H7 (cell line): ENCODE results near the gene KDM2B. TPM values are rescaled to one million over a fixed set of nuclear protein-coding genes. Genes with fewer than 3 reads are reported as not detected.

Experiments
- DNase-seq: peaks from one replicate; pipeline ENCODE4 v3.0.0; 2012
- H3K27me3 ChIP-seq: 2 replicates; pipeline ENCODE4 v1.6.0; 2011; ENCODE audit warnings: mild to moderate bottlenecking, low read length; ENCODE audit not compliant: control insufficient read depth, insufficient read depth
- H3K36me3 ChIP-seq: replicated peaks from 2 replicates; pipeline ENCODE4 v1.5.1; 2011; ENCODE audit warnings: low read length; ENCODE audit not compliant: control insufficient read depth, insufficient read depth
- H3K4me3 ChIP-seq: 2 replicates; pipeline ENCODE4 v1.5.1; 2011; ENCODE audit warnings: low read depth, mild to moderate bottlenecking, control low read depth, low read length, moderate library complexity; ENCODE audit not compliant: insufficient read depth
- total RNA-seq: library from RNA; depleted of rRNA; stranded (reverse); fragments of >200 nt; shearing (Covaris generic); gene quantifications from 2 replicates; pipeline ENCODE4 v1.2.3, GENCODE V29; 2014

KDM2B gene
- total RNA-seq, 1 experiment from 2014 or later: 94.3 TPM

DNA sequence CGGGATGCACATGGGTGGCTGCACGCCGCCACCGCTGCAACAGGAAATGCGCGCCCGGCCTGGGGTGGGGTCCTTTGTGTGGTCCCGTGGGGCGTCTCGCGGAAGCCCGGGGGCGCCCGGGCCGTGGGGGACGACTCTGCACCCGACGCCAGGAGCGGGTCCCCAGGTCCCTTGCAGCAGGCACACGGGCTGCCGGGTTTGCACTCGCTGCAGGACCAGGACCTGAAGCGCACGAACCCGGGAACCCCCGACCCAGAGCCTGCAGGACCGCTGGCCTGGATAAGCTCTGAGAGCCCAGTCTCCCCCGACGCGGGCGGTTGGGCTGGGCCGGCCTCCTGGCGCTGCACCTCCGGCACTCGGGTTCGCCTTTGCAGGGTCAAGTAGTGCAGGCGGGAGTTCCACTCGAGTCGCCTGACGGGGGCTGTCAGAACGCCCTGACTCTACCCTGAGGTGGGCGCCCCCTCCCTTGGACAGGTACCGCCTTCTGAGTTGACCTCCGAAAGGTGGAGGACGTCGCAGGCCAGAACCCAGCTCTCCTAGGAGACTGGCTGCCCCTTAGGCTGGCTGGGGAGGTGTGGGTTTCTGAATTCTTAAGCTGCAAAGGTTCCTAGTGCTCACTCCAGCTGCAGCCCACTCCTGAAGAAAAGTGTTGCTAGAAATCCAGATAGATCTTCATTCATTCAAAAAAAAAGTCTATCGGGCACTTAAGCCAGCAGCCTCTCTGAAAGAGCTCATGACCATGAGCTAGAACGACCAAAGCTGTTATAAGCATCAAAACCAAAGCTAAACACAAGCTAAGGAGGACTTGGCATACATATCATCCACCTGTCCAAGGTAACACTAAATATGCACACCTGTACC is 113.0 kb downstream of the KDM2B start:
- H3K27me3 ChIP-seq: no peaks in the 10 kb centered on the region
- peak; percentile 89 for DNase-seq
- peak overlapping the region; percentile 76 for H3K4me3 ChIP-seq
- H3K36me3 ChIP-seq: peaks cover 2% of the 10 kb centered on the region; the same call in 1 of the 2 replicates

DNA sequence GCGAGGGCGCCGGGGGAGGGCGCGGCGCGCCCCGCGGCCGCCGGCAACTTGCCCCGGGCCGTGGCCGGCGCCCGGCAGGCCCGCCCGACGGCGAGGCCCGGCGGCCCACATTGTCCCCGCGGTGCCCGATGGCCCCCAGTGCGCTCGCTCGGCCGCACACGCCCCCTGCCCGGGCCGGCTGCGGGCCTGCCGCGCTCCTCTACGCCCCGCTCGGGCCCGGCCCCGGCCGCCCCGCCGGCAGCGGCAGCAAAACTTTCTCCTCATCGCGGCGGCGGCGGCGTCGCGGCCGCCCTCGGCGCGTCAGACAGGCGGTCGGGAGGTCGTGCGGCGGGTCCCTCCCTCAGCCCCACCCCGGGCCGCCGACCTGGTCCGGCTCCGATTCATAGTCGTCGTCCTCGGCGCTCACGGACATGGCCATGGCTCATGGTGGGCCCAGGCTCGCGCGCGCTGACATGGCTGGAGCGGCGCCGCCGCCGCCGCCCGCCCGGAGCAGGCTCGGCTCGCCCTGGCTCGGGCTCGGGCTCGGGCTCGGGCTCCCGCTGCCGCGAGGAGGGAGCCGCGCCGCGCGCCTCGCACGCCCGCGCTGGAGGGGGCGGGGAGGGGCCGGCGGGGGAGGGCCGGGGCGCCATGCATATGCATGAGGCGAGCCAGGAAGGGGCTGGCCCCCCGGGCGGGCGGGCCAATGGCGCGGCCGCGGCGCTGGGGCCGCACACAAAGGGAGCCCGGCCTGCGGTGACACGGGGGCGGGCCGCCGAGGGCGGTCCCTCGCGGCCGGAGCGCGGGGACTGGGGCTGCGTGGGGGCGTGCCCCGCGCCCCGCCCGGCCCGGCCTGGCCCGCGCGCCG is 113.8 kb downstream of the KDM2B start:
- H3K36me3 ChIP-seq: peaks cover 2% of the 10 kb centered on the region; the same call in 1 of the 2 replicates
- no peaks in the 10 kb centered on the region for H3K27me3 ChIP-seq
- DNase-seq: peak; percentile 99
- H3K4me3 ChIP-seq: peak overlapping the region; percentile 76

DNA sequence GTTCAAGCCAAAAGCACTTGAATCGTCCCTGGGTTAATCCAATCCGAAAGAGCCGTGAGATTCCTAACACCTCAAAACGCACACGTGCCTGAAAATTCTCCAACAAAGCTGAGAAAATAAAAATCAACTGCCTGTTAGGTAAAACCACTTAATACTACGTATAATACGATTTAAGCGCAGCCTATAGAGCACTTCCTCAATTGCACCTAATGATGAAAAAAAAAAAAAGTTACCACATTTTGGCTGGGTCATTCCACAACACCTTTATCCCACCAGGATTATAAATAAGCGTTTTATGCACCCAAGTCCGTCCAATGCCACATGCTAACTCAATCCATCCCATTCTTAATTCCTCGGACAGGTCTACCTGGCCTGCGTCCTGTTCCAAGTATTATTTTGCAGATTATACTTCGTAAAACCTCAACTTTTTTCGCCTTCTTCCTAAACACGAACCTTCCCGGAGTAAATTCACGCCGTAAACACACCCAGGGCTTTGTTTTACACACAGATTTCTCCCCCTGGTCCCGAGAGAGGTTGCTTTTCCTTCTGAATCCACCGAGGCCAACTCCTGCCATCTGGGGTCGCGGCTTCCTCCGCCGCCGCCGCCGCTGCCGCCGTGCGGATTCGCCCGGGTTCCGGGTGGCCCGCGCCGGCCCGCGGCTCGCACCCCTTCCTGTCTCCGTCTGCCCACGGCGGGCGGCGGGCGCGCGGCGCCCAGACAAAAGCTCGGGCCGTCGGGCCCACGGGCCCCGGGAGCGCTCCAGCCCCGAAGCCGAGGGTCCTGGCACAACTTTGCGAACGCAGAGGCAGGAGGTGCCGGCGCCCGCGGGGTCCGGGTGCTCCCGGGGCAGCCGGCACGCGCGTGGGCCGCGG is 114.7 kb downstream of the KDM2B start:
- Histone ChIP-seq H3K27me3 (no peaks in the 10 kb centered on the region), H3K36me3 (peaks cover 2% of the 10 kb centered on the region; the same call in 1 of the 2 replicates), H3K4me3 (peak overlapping the region; percentile 53)
- DNase-seq: peak; percentile 76

DNA sequence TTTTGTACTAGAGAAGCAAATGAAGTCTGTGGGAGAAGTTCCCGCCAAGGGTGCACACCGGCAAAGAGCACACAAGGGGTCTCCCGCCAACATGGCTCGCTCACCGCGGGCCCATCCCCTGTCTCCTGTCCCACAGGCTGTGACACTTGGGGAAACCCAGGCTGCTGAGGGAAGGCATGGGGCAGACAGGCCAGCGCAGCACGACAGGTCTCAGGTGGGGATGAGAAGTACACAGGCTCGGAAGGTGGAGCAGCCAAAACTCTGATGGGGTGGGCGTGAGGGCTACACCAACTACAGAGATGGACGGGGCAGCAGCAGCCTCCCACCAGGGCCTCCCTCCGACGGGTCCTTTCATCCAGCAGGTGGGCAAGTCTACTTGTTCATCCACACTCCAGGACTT is 116.5 kb downstream of the KDM2B start:
- H3K36me3 ChIP-seq: peaks cover 2% of the 10 kb centered on the region; the same call in 1 of the 2 replicates
- H3K4me3 ChIP-seq: no peak overlapping the region
- DNase-seq: no peak
- H3K27me3 ChIP-seq: no peaks in the 10 kb centered on the region

DNA sequence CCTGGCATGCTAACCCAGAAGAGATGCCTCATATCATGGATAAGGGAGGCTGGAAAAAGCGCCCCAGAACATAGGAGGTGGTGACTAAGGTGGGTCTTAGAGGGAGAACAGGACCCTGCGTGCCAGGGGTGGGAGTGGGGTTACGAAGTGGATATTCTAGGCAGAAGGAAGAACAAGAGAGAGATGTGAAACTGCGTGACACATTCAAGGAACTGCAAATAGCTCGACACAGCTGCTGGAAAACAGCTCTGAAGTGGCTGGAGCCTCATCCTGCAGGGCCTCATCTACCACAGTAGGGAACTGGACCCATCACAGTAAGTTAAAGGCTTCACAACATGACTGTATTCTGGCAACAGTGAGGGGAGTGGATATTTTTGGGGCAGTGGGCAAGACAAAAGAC is 119.8 kb downstream of the KDM2B start:
- no peaks in the 10 kb centered on the region for H3K27me3 ChIP-seq
- no peak for DNase-seq

DNA sequence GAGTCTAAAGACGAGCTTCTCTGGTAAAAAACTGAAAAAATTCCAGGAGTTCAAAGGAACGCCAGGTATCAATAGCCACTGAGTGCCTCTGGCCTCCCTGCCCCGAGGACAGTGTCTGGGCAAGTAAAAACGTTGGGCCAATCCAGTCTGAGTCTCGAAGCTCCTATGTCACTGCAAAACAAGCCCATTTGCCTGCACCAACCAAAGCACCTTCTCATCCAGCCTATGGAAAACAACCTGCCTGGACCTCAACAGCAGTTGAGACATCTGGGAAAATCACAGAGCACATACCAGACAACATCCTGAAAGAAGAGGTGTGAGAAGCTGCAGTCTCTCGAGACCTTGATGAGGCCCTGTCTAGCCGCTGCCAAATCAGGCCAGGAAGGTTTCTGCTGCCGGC is 124.3 kb downstream of the KDM2B start:
- Histone ChIP-seq H3K36me3 (peaks cover 2% of the 10 kb centered on the region; the same call in 1 of the 2 replicates), H3K4me3 (no peak overlapping the region), H3K27me3 (no peaks in the 10 kb centered on the region)
- DNase-seq: peak; percentile 25

More for the DNA sequence above, 119.8 kb downstream of the KDM2B start:
- H3K4me3 ChIP-seq: no peak overlapping the region
- peaks cover 2% of the 10 kb centered on the region; the same call in 1 of the 2 replicates for H3K36me3 ChIP-seq

DNA sequence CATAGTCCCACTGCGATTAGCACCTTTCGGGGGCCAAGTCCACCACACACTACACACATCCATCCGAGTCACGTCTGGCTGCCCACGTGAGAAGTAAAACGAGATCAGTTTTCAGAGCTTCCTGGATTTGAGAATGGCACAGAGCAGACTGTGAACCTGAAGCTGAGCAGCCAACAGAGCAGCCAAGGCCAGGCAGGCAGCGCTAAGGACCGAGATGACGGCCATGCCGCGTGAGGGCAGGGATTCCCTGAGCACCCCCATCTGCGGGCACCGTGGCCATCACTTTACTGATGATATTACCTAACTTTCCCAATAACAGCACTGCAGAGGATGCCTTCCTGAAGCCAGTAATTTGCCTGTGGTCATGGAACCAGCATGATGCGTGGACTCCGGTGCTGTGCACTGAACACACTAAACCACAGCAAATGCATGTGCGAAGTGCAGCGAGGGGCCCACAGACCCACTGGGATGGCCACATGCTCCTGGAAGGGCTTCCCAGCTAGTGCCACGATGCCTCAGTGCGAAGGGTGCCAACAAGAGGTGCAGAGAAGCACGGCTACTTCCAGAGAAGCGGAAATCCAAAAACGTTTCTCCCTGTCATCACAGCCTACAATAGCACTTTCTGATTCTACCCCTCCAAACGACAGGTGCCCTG is 124.9 kb downstream of the KDM2B start:
- no peaks in the 10 kb centered on the region for H3K27me3 ChIP-seq
- peaks cover 2% of the 10 kb centered on the region; the same call in 1 of the 2 replicates for H3K36me3 ChIP-seq
- no peak overlapping the region for H3K4me3 ChIP-seq
- peak; percentile 28 for DNase-seq

DNA sequence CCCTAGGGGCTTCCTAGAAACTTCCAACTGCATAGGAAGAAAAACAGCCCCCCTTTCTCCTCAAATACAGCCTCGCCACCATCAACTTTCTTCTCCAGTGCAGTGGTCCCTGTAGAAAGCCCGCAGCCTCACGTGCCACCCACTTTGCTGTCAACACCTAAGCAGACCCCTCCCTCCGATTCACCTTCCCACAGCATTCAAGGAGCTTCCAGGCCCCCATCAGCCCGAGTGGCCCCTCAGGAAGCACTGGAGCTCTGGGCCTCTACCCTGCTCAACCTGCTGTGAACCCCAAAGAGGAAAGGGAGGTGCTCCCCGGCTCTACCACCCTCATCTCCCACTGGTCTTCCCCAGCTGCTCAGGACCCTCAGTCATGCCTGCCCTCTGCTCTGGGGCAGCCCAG is 125.9 kb downstream of the KDM2B start:
- H3K36me3 ChIP-seq: peaks cover 2% of the 10 kb centered on the region; the same call in 1 of the 2 replicates
- H3K27me3 ChIP-seq: no peaks in the 10 kb centered on the region
- H3K4me3 ChIP-seq: no peak overlapping the region
- no peak for DNase-seq

DNA sequence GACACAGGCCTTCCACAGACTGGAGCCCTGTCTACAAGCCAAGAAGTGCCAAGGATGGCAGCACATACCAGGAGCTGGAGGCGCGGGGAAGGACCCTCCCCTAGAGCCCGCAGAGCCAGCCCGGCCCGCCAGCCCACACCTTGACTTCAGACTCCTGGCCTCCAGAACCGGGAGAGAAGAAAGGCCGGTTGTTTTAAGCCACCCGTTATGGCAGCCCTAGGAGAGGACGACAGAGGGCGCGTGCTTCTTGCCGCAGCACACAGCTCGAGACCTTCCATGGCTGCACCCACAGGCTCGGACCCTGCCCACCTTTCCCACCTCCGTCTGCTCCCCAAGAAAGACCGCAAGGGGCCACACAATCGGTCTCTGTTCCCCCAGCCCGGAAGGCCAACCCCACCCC is 127.2 kb downstream of the KDM2B start:
- Histone ChIP-seq H3K27me3 (no peaks in the 10 kb centered on the region), H3K36me3 (peaks cover 2% of the 10 kb centered on the region), H3K4me3 (no peak overlapping the region)
- DNase-seq: no peak

DNA sequence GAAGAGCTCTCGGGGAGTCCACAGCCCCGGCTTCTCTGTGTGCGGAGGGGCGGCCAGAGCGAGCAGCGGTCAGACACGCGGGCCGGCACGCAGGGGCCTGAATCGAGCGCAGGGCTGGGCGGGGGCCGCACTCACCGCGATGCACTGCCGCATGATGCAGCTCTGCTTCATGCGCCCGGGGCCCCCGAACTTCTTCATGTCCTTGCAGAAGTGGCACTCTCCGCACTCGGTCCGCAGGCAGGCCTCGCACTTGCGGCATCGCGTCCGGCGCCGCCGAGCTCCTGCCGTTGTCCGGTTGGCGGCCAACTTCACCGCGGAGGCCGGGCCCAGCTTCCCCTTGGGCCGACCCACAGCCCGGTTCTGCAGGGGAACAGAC is 127.8 kb downstream of the KDM2B start:
- H3K4me3 ChIP-seq: no peak overlapping the region
- no peak for DNase-seq
- H3K27me3 ChIP-seq: no peaks in the 10 kb centered on the region
- H3K36me3 ChIP-seq: peaks cover 3% of the 10 kb centered on the region

DNA sequence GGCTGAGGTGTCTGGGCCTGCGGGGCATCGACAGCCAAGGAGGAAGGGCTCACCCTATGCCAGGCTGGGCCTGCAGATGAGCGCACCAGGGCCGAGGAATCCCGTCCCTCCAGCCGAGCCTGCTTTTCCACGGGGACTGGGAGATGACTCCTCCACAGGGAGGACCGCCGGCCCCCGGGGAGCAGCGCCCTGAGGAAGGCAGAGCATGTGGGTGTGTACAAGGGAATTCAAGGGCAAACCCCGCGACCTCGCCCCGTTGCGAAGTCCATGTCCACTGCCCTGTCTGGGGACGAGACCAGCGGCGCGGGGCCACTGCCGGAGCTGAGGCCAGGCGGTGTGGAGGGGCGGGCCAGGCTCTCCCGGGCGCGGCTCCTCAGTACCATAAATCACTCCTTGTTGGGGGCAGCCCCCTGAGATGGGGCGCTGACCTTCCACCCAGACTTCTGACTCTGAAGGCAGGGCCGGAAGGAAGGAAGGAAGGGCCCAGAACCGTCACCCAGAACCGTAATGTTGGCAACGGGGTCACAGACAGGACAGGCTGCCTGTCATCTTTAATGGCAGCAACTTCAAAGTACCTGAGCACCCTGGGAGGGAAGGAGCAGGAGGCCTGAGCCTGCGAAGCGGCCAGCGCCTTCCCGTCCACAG is 128.4 kb downstream of the KDM2B start:
- H3K36me3 ChIP-seq: peaks cover 3% of the 10 kb centered on the region
- no peak overlapping the region for H3K4me3 ChIP-seq
- no peaks in the 10 kb centered on the region for H3K27me3 ChIP-seq
- no peak for DNase-seq

DNA sequence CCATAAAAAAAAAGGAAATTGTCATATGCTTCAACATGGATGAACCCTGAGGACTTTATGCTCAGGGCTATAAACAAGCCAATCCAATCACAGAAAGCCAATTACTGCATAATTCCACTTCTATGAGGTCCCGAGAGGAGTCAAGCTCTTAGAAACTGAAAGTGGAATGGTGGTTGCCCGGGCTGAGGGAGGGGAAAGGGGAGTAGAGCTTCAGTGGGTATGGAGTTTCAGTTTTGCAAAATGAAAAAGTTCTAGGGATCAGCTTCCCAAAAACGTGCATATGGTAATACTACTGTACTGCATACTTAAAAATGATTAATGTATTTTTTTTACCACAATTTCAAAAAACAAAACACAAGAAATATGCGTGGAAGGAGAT is 128.9 kb downstream of the KDM2B start:
- H3K27me3 ChIP-seq: no peaks in the 10 kb centered on the region

DNA sequence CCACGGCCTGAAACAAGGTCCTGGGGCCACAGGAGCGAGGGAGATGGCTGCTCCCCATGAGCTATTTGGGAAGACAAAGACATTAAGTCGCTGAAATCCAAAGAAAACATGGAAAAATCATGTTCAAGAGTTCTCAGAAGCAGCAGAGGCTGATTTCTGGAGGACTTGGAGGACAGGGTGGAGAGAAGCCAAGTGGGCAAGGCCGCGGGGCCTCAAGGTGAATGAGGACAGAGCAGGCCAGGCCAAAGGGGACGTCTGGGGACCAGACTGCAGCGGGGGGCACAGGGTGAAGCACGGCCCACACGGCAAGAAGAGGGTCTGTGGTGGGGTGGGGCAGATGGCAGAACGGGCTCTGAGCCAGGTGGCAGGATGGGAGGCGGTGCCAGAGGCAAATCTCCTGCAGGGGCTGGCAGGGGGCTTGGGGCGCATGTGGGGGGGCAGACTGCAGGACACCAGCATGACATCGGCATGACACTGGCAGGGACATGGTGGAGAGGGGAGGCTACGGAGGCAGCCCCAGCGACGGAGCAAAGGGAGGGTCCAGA is 132.0 kb downstream of the KDM2B start:
- no peaks in the 10 kb centered on the region for H3K27me3 ChIP-seq
- peaks cover 3% of the 10 kb centered on the region for H3K36me3 ChIP-seq
- no peak for DNase-seq
- no peak overlapping the region for H3K4me3 ChIP-seq

More for the DNA sequence above, 128.9 kb downstream of the KDM2B start:
- Histone ChIP-seq H3K4me3 (no peak overlapping the region), H3K36me3 (peaks cover 3% of the 10 kb centered on the region)
- no peak for DNase-seq
